ENCODE measurements around the gene CTH.

DNA sequence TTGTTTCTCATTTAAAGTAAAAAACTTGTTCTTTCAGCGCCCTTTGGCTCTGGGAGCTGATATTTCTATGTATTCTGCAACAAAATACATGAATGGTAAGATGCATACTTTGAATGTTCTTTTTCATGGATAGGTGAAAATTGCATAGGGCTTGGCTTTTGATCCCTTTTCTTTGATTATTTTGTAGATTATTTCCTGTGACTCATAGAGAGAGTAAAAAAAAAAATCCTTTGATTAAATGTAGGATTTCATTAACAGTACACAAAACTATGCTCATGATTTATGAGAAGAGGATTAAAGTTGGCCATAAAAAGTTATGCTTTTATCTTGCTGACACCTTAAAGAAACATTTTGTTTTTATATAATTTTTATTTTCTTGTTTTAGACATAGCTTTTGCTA is 18.7 kb downstream of the CTH start:
- TF ChIP-seq, protein P1, sequence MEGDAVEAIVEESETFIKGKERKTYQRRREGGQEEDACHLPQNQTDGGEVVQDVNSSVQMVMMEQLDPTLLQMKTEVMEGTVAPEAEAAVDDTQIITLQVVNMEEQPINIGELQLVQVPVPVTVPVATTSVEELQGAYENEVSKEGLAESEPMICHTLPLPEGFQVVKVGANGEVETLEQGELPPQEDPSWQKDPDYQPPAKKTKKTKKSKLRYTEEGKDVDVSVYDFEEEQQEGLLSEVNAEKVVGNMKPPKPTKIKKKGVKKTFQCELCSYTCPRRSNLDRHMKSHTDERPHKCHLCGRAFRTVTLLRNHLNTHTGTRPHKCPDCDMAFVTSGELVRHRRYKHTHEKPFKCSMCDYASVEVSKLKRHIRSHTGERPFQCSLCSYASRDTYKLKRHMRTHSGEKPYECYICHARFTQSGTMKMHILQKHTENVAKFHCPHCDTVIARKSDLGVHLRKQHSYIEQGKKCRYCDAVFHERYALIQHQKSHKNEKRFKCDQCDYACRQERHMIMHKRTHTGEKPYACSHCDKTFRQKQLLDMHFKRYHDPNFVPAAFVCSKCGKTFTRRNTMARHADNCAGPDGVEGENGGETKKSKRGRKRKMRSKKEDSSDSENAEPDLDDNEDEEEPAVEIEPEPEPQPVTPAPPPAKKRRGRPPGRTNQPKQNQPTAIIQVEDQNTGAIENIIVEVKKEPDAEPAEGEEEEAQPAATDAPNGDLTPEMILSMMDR (conservative IDR thresholded peaks at IDR 0.05 in 1 of 2, IDR thresholded peaks at IDR 0.05 in 1 of 2; ENCODE audit: low read depth in 1 of 2, low read length in 2 of 2), result no peak
- TF ChIP-seq EZH2 (IDR thresholded peaks at IDR 0.05; ENCODE audit: low read length, missing control alignments), result no peak

All from fibroblast of lung (primary cell).